H9 (cell line): ENCODE measurements around the gene ARPC4. TPM values are rescaled to one million over a fixed set of nuclear protein-coding genes. Genes with fewer than 3 reads are reported as not detected.

Experiments used
- DNase-seq: peaks from one replicate; pipeline ENCODE4 v3.0.0-alpha.2; 2017
- H2AFZ ChIP-seq: one replicate; pipeline ENCODE4 v1.6.1; 2013; ENCODE audit warnings: mild to moderate bottlenecking, low read length, control low read depth, moderate library complexity
- H2AK5ac ChIP-seq: 2 replicates; pipeline ENCODE4 v1.6.1; 2013; ENCODE audit warnings: low read length, control low read depth, mixed read lengths; ENCODE audit not compliant: insufficient read length
- H2BK120ac ChIP-seq: one replicate; pipeline ENCODE4 v1.6.1; 2013; ENCODE audit warnings: low read depth, mild to moderate bottlenecking, low read length, control low read depth, inconsistent platforms; ENCODE audit not compliant: poor library complexity, severe bottlenecking
- H2BK12ac ChIP-seq: 2 replicates; pipeline ENCODE4 v1.6.1; 2013; ENCODE audit warnings: low read length, control low read depth, mixed read lengths, low read depth; ENCODE audit not compliant: insufficient read length
- H2BK15ac ChIP-seq: 2 replicates; pipeline ENCODE4 v1.6.1; 2013; ENCODE audit warnings: low read depth, low read length, control low read depth
- H2BK20ac ChIP-seq: one replicate; pipeline ENCODE4 v1.6.1; 2013; ENCODE audit warnings: low read depth, mild to moderate bottlenecking, low read length, control low read depth, inconsistent platforms; ENCODE audit not compliant: poor library complexity, severe bottlenecking
- H2BK5ac ChIP-seq: 2 replicates; pipeline ENCODE4 v1.6.1; 2013; ENCODE audit warnings: low read length, control low read depth, mixed read lengths; ENCODE audit not compliant: insufficient read length
- H3K14ac ChIP-seq: 2 replicates; pipeline ENCODE4 v1.6.1; 2013; ENCODE audit warnings: low read length, control low read depth; ENCODE audit not compliant: insufficient read depth
- H3K18ac ChIP-seq: 2 replicates; pipeline ENCODE4 v1.6.1; 2013; ENCODE audit warnings: low read depth, mild to moderate bottlenecking, mixed read lengths, low read length, control low read depth; ENCODE audit not compliant: insufficient read length
- H3K23ac ChIP-seq: 2 replicates; pipeline ENCODE4 v1.6.1; 2013; ENCODE audit warnings: low read length, control low read depth, mixed read lengths, low read depth; ENCODE audit not compliant: insufficient read length
- H3K23me2 ChIP-seq: 2 replicates; pipeline ENCODE4 v1.6.1; 2013; ENCODE audit warnings: low read depth, mild to moderate bottlenecking, mixed read lengths, low read length, control low read depth; ENCODE audit not compliant: insufficient read length, poor library complexity, severe bottlenecking
- H3K27ac ChIP-seq: 2 replicates; pipeline ENCODE4 v1.5.1; 2013; ENCODE audit warnings: low read length, control low read depth, mixed read lengths, low read depth; ENCODE audit not compliant: insufficient read length
- H3K27me3 ChIP-seq: 2 replicates; pipeline ENCODE4 v1.6.1; 2013; ENCODE audit warnings: low read length, control low read depth, inconsistent platforms; ENCODE audit not compliant: insufficient read depth
- H3K4ac ChIP-seq: 2 replicates; pipeline ENCODE4 v1.6.1; 2013; ENCODE audit warnings: low read depth, mild to moderate bottlenecking, control low read depth, inconsistent platforms, low read length, moderate library complexity
- H3K4me1 ChIP-seq: 2 replicates; pipeline ENCODE4 v1.6.1; 2013; ENCODE audit warnings: low read length, control low read depth, inconsistent platforms; ENCODE audit not compliant: insufficient read depth
- H3K4me2 ChIP-seq: 2 replicates; pipeline ENCODE4 v1.6.1; 2013; ENCODE audit warnings: low read length, control low read depth, mixed read lengths; ENCODE audit not compliant: insufficient read length, insufficient read depth
- H3K56ac ChIP-seq: 2 replicates; pipeline ENCODE4 v1.6.1; 2013; ENCODE audit warnings: low read depth, mild to moderate bottlenecking, mixed read lengths, low read length, control low read depth; ENCODE audit not compliant: insufficient read length
- H3K79me1 ChIP-seq: 2 replicates; pipeline ENCODE4 v1.6.1; 2013; ENCODE audit warnings: low read depth, mild to moderate bottlenecking, moderate library complexity, low read length, control low read depth, inconsistent platforms; ENCODE audit not compliant: insufficient read depth, poor library complexity, severe bottlenecking
- H3K79me2 ChIP-seq: 2 replicates; pipeline ENCODE4 v1.6.1; 2013; ENCODE audit warnings: low read length, control low read depth, inconsistent platforms; ENCODE audit not compliant: insufficient read depth
- H3K9ac ChIP-seq: 2 replicates; pipeline ENCODE4 v1.6.1; 2013; ENCODE audit warnings: low read length, control low read depth, mixed read lengths; ENCODE audit not compliant: insufficient read length; ENCODE audit errors: extremely low read depth
- H3K9me3 ChIP-seq: one replicate; pipeline ENCODE4 v1.6.1; 2013; ENCODE audit warnings: low read depth, low read length, inconsistent platforms; ENCODE audit not compliant: control insufficient read depth
- H3T11ph ChIP-seq: one replicate; pipeline ENCODE4 v1.6.1; 2013; ENCODE audit warnings: mild to moderate bottlenecking, low read length, control low read depth, inconsistent platforms
- H4K20me1 ChIP-seq: one replicate; pipeline ENCODE4 v1.6.1; 2013; ENCODE audit not compliant: control insufficient read depth, insufficient read length, insufficient read depth
- H4K5ac ChIP-seq: 2 replicates; pipeline ENCODE4 v1.6.1; 2013; ENCODE audit warnings: low read depth, mild to moderate bottlenecking, mixed read lengths, low read length, control low read depth; ENCODE audit not compliant: insufficient read length
- H4K8ac ChIP-seq: replicated peaks from 2 replicates; pipeline ENCODE4 v1.6.1; 2013; ENCODE audit warnings: low read length, control low read depth, mixed read lengths, low read depth; ENCODE audit not compliant: insufficient read length
- H4K91ac ChIP-seq: 2 replicates; pipeline ENCODE4 v1.6.1; 2013; ENCODE audit warnings: low read depth, mild to moderate bottlenecking, moderate library complexity, mixed read lengths, low read length, control low read depth; ENCODE audit not compliant: insufficient read length
- H3K27ac Mint-ChIP-seq, 3 experiments: 2 replicates in 2 of 3; 3 replicates in 1 of 3; pipeline ENCODE4 v1.8.0; 2020 to 2021; ENCODE audit warnings: mixed read lengths in 3 of 3, mild to moderate bottlenecking in 1 of 3, moderate library complexity in 1 of 3
- H3K27me3 Mint-ChIP-seq: 2 replicates; pipeline ENCODE4 v1.8.0; 2021; ENCODE audit warnings: low read depth, mild to moderate bottlenecking, moderate library complexity, mixed read lengths
- H3K36me3 Mint-ChIP-seq, 3 experiments: 2 replicates in 2 of 3; 3 replicates in 1 of 3; pipeline ENCODE4 v1.8.0; 2020 to 2021; ENCODE audit warnings: low read depth in 3 of 3, mixed read lengths in 3 of 3; ENCODE audit not compliant: insufficient read depth in 1 of 3
- H3K4me1 Mint-ChIP-seq, 2 experiments: 2 replicates each; pipeline ENCODE4 v1.8.0; 2020; ENCODE audit warnings: mixed read lengths in 2 of 2
- H3K4me3 Mint-ChIP-seq, 2 experiments: 2 replicates in 1 of 2; 3 replicates in 1 of 2; pipeline ENCODE4 v1.8.0; 2020 to 2021; ENCODE audit warnings: mild to moderate bottlenecking in 2 of 2, mixed read lengths in 2 of 2, moderate library complexity in 1 of 2
- H3K9me3 Mint-ChIP-seq, 2 experiments: 2 replicates in 1 of 2; 3 replicates in 1 of 2; pipeline ENCODE4 v1.8.0; 2020; ENCODE audit warnings: mild to moderate bottlenecking in 2 of 2, mixed read lengths in 2 of 2, moderate library complexity in 1 of 2
- CTCF ChIP-seq: fragments of 200-600 bp; sonication (generic); conservative IDR thresholded peaks from 3 replicates; pipeline ENCODE4 v1.8.0; 2021; ENCODE audit warnings: antibody characterized with exemption, mild to moderate bottlenecking
- WGBS: extraction: QIAGEN DNeasy Blood & Tissue Kit; methylation state at CpG from one replicate; pipeline ENCODE4 v1.1.7; 2013; ENCODE audit warnings: missing lambda C conversion rate, low lambda C conversion rate, mixed read lengths; ENCODE audit not compliant: insufficient read length; ENCODE audit errors: extremely low coverage; 5-methylcytosine and 5-hydroxymethylcytosine counted together
- total RNA-seq: library from RNA; stranded (reverse); gene quantifications from 2 replicates; pipeline ENCODE4 v1.2.1, GENCODE V29; 2021

Gene ARPC4
- total RNA-seq, 1 experiment from 2014 or later: 161 TPM

DNA sequence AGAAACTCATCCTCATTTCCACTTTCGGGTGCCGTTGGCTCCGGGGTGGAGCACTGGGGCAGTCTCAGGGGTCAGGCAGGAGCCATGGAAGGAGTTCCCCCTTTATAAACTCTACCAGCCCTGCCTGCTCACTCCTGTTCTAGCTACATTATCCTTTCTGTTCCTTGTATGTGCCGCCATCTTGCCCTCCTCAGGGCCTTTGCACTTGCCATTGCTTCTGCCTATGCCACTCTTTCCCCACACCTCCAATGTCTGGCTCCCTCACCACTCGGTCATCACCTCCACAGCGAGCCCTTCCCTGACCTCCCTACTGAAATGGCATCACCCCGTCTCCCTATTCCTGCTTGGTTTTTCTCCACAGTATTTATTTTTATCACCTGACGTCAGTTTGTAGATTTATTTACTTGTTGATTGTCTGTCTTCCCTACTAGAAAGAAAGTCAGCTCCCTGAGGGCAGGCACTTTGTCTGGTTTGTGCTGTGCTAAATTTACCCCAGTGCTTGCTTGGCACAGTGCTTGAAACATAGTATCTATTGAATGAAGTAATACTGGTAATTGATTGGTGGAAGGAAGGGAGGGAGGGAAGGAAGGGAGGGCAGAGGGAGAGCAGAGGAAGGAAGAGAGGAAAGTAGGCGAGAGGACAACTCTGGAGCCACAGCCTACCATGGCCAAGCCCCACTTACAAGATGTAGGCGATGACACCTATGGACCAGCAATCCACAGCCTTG lies 31.9 kb upstream of the ARPC4 start:
- Mint-ChIP-seq H3K4me3 (no peak overlapping the region), H3K27me3 (peaks cover 5% of the 10 kb centered on the region)

More for the DNA sequence above, 31.9 kb upstream of the ARPC4 start:
- Histone ChIP-seq H3K27me3 (no peaks in the 10 kb centered on the region), H3K4me1 (no peaks in the 10 kb centered on the region), H3K79me1 (no peaks in the 10 kb centered on the region), H2BK5ac (no peak overlapping the region), H4K5ac (no peak overlapping the region), H3K27ac (no peak overlapping the region), H3K23me2 (no peaks in the 10 kb centered on the region), H2BK120ac (no peak overlapping the region), H2BK20ac (no peak overlapping the region), H4K20me1 (no peaks in the 10 kb centered on the region), H3K14ac (no peak overlapping the region; the same call in 1 of the 2 replicates), H3K9ac (no peak overlapping the region), H3K79me2 (no peaks in the 10 kb centered on the region), H3T11ph (no peak overlapping the region), H2AFZ (no peak overlapping the region), H3K18ac (no peak overlapping the region), H3K56ac (no peak overlapping the region), H3K9me3 (no peaks in the 10 kb centered on the region), H2BK12ac (no peak overlapping the region), H2AK5ac (no peak overlapping the region), H3K23ac (no peak overlapping the region), H2BK15ac (no peak overlapping the region), H4K8ac (no peak overlapping the region), H3K4me2 (no peak overlapping the region), H4K91ac (no peak overlapping the region), H3K4ac (no peak overlapping the region)
- no CpG with 5 or more reads among the region's 10 CpGs for WGBS
- no peak for TF ChIP-seq CTCF
- Mint-ChIP-seq H3K27ac (no peak overlapping the region), H3K4me1 (peaks cover 2 to 3% of the 10 kb centered on the region in 2 experiments), H3K36me3 (peaks cover 28 to 52% (median 44%) of the 10 kb centered on the region in 3 experiments), H3K9me3 (no peaks in the 10 kb centered on the region)
- no peak for DNase-seq
